ENCODE measurements around the gene NDUFS2.

The NDUFS2 gene

DNA sequence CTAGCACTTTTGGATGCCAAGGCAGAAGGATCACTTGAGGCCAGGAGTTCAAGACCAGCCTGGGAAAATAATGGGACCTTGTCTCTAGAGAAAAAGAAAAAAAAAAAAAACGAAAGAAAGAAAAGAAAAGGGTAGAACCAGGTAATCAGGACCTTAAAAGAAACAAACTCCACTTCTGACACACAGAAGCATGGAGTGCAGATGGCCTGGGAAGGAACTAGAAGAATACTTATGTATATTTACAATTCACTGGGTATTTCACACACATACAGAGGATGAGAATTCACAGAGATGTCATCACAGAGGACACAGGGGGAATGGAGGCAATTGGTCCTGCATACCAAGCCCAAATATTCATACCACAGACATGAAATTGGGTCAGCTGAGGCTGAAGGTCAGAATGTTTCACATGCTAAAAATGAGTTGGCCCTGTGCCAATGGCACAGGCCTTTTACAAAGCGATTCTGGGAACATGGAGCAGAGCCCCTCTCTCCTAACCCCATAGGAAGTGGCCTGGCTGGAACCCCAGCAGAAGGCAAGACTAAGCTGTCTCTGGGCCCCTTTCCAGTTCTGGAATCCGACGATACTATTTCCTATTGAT, 29.3 kb upstream of the NDUFS2 start:
- no peak for DNase-seq

DNA sequence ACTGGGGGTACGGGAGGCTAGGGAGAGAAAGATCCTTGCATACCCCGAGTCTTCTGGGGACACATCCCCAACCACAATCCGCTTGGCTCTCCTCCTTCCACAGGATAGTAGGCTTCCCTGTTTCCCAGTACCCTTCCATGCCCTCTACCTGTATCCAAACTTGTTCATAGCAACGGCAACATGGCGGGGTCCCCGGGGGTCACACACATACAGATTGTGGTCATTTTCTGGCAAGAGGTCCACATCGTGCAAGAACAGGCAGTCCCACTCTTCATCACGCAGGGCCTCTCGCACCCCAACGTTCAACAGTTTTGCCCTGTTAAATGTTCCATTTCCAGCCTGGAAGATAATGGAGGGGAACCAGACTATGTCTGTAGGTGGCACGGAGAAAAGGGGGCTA, 28.5 kb upstream of the NDUFS2 start:
- no peak for DNase-seq

DNA sequence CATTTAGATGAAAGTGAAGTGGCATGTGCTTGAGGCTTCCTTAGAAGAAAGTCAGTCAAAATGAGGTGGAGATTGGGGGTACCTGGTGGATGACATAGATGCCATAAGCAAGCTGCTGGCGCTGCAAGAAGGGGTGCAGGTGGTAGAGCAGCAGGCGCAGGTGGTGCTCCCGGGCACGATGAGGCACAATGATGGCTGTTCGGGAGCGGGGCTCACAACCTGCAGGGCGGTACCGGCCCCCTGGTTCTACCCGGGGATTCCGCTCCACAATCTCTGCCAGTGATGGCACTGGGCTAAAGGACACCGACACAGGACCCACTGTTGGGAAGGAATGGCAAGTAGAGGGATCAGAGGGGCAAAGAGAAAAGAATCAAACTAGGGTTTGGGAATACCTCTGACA, 27.3 kb upstream of the NDUFS2 start:
- DNase-seq, result no peak

DNA sequence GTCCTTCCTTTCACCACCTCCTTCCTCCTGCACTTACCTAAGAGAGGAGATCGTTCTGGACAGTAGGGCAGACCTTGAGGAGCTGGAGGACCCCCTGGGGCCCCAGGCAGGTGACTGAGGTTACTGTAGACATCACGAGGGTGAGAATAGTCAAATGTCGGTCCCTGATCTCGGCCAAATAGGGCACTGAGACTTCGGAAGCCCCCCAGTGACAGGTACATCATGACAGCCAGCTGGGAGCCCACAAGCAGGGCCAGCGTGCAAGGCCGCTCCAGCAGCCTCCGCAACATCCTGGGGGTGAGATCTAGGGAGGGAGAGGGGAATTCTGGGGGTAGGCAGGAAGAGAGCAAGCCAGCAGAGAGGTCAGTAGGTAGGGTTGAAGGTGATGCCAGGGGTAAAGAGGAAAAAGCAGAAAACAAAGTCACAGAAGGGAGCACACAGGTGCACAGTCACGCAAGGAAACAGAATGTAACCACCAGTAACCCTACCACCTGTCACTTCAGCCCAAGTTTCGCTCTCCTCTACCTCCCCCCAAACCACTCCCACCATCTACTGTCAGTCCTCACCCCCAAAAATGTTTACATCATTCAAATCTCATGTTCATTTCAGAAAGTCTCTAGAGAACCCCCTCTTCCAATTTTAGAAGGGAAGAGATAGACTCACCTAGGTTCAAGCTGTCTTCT, 26.3 kb upstream of the NDUFS2 start:
- peak; percentile 56 for DNase-seq

DNA sequence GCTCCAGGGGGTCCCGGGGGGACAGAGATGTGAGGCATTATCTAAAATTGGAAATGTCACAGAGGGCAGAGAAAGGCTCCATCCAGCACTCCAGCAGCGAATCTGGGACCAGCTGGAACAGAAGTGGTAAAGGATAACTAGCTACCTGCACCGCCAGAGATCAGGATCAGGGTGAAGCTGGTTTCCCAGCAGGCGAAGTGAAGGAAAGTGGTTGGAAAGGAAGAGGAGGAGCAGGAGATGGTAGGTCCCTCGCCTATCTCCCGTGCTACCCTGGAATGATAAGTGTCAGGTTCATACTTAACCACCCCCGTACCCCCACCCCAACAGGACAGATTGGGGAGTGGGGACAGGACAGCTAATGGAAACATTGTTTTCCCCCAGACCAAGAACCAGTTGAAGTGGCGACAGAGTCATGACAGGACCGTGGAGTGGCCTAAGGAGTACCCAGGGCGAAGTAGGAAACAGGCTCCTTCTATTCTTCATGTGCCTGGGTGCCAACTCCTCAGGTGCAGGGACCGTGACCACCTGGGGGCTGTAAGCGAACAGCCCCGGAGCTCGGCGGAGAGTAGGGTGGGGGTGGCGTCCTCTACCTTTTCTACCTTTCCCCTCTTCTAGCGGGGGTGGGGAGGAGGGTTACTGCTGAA, 25.6 kb upstream of the NDUFS2 start:
- DNase-seq, result no peak

DNA sequence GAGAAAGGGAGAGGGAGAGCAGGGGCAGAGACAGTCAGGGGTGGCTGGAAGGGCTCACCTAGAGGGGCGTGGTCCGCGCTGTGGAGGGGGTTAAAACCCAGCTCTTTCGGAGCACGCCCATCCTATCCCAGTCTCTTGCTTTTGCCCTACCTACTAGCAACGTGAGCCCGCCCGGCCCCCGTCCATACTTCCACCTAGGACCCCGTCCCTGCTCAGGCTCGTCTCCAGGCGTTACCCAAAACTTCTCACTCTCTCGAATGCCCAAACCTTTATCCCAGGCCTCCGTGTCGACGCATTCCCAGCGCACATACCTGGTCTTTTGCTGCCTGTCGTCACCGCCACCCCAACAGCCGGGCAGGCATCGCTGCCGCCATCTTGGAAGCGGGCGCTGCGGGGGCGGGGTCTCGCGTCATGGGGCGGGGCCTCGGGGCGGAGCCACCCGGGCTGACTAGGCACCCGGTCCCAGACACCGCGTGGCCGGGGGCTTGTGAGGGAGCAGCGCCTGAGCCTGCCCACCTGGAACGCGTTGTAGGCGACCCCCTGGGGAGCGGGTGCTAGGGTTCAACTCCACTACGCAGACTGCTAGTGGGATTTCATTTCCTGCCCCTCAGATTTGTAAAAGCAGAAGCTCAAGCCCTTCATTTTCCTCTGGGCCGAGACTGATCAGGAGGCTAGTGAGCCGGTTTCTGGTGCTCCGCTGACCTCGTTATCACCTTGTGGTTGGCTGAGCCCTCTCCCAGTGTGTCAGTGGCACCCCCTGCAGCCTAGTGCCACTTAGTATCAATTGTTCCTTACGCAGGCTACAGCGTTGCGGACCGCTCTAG, 24.8 kb upstream of the NDUFS2 start, which contains the start of gene B4GALT3:
Gene B4GALT3, minus strand, starts transcription at position 396 of the 824 bp plus-strand sequence. CDS start 1,447 bp downstream, outside the sequence.
- DNase-seq, result peak; percentile 91

DNA sequence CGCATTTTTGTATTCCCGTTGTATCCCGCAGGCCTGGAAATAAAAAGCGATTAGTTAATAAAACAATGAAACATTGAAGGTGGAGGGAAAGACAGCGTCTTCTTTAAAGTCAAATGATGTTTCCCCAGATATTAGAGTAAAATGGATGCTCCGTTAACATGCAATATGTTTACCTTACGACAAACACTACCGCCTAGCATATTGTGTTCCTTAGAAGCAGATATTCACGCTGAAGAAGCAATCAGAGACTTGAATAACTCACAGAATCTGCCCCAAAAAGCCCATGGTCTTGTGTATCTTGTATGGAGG, 24.3 kb upstream of the NDUFS2 start:
- DNase-seq, result no peak

DNA sequence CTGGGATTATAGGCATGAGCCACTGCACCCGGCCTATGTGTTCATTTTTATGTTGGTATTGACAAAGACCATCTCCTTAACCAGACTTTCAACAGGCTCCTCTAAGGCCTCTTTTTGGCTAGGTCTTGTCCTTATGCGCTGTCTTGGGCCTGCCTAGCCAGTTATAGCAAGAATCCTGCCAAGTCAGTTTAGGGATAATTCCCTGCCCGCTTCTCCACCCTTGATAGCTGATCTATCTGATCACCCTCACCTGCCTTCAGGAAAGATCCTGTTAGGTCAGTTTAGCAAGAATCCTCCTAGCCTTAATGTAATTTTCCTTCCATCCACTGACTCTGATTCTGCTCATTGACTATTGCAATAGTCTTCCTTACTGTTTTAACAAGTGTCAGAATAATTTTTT, 22.5 kb upstream of the NDUFS2 start:
- no peak for DNase-seq

DNA sequence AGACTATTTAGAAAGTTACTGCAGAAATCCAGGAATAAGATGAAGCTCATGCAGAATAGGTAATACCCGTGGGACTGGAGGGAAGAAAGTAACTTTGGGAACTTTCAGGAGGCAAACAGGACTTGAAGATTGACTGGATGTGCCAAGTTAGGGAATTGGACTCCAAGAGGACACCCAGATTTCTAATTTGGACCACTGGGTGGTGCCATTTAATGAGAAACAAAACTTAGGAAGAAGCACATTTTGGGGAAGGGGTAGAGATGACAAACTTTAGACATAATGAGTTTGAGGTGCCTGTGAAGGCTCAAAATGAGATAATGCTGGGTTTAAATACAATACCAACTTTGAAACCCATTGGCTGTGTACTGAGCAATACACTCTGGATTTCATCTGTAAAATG, 21.5 kb upstream of the NDUFS2 start:
- DNase-seq, result no peak

DNA sequence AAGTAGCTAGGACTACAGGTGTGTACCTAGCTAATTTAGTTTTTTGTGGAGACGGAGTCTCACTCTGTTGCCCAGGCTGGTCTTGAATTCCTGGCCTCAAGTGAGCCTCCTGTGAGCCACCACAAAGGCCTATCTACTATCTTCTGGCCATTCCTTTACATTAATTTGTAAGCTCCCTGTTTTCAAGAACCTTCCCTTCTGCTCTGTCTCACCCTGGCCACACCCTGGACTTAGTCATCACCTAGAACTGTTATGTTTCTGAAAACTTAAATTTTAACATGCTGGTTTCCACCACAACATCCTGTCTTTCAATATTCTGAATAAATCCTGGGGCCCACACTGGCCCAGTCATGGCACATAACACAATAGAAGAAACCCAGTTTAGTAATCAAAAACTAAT, 20.0 kb upstream of the NDUFS2 start:
- DNase-seq, result no peak

DNA sequence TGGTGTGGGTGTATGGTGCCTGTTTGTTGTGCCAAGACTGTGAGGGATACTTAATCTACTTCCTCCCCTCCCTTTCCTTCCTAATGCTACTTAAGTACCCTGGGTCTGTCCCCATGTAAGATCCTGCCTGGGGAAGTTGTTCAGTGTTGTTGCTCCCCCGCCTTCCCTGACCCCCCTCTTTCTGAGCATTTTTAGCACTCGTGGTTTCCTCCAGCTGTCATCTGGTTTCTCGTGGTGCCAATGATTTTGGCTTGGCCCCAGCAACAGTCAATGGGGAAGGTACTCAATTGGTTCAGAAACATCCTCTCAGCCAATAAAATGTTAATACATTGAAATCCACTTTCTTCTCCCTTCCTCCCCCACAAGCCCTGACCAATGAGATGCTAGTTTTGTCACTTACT, 16.9 kb upstream of the NDUFS2 start:
- peak; percentile 97 for DNase-seq

DNA sequence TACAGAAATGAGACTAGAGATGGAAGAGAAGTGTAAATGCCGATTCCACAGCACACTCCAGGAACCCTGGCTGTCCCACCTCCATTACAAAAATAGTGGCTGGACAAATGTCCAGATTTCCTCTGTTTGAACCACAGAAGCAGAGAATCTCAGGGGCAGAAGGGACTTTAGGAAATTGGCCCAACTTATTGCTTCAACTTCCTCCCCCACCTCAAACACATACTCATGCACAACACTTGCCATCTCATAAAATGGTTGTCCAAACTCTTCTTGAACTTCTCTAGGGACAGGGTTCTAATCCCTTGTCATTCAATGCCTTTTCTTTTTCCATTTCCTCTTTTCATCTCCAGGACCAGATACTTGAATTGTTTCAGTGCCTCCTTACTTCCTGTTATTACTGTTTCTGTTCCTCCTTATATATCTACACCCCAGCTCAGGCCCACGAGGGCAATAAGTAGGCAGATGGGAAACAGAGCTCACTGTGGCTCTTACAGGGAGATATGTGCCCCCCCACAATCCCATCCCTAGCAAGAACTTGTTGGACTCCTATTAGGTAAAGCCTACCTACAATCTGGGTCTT, 16.3 kb upstream of the NDUFS2 start:
- DNase-seq, result peak; percentile 67

DNA sequence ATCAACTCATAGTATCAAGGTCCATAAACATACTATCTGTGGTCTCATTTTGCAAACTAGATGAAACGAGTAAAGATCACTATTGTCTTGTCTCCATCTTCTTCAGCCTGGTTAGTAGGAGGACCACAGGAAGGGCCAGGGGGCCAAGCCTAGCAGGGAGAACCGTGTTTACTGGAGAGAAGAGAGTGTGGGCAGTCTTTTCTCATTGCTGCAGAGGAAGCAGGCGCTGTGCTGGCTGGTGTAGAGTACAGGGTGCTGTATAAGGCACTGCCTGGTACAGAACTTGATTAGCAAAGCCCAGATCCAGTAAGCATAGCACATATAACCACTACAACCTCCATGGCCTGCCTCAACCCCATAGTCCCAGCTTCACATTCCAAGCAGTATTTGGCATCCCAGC, 14.9 kb upstream of the NDUFS2 start:
- no peak for DNase-seq

DNA sequence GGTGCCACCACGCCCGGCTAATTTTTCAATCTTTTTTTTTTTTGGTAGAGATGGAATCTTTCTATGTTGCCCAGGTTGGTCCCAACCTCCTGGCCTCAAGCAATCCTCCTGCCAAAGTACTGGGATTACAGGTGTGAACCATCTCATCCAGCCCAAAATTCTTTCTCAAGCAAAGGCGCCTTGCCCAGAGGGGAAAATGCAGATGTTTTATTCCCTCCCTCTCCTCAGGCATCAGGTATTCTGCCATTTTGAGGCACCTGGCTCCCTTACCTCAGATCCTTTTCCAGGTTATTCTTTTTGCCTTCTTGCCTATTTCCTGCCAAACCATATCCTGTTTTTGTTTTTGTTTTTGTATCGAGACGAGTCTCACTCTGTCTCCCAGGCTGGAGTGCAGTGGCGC, 13.8 kb upstream of the NDUFS2 start:
- no peak for DNase-seq

DNA sequence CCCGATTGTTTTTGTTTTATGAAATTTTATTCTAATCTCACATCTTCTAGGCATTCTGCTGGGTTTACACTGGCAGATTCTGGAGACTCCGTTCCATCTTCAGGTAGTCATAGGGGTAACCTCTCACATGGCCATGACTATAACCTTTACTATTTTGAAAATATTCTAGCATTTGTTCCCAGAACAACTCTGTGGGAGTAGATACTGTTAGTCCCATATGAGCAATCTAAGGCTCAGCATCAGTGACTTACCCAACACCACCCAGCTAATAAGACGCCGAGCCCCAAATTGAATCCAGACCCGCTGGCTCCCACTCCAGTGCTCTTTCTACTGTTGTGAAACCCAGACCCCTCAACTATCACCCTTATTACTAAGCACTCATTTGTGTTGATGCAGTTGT, 13.1 kb upstream of the NDUFS2 start:
- no peak for DNase-seq

DNA sequence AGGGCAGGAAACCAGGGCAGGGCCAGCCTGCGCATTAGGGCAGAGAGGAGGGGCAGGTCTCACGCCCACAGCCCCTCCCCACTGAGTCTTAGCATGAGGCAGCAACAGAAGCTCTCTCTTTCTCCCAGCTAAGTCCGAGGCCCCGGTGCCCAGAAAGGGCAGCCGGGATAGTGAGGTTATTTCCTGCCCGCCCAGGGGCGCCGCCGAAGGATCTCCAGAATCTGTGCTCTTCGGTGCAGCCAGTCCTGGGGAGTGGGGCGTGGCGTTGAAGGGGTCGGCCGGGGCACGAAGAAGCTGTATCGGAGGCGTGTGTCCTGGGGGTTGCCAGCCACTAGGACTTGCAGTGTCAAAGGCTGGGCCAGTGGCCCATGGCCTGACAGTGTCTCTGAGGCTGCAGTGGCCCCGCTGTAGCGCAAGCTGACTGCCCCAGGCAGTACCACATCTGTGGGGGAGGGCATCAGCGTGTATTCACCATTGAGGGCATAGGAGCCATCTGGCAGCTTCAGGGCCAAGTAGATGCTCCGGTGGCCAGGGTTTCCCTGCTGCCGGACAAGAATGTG, 11.1 kb upstream of the NDUFS2 start:
- DNase-seq, result peak; percentile 26

DNA sequence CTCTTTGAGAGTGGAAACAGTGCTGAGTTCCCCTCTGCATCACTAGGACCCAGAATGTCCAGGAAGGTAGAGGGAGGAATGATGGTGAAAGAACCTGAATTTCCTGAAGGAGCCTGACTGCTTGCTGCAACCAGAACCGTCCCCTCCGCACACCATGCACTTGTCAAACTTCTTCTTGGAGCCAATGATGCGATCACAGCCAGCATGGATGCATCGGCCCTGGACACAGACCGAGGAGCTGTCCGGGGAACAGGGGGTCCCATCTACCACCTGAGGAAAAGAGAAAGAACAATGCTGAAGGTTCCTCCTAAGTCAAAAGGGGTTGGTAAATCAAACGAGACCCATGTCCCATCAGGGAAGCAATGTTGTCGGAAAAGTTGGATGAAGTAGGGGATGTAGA, 10.2 kb upstream of the NDUFS2 start:
- DNase-seq, result no peak

DNA sequence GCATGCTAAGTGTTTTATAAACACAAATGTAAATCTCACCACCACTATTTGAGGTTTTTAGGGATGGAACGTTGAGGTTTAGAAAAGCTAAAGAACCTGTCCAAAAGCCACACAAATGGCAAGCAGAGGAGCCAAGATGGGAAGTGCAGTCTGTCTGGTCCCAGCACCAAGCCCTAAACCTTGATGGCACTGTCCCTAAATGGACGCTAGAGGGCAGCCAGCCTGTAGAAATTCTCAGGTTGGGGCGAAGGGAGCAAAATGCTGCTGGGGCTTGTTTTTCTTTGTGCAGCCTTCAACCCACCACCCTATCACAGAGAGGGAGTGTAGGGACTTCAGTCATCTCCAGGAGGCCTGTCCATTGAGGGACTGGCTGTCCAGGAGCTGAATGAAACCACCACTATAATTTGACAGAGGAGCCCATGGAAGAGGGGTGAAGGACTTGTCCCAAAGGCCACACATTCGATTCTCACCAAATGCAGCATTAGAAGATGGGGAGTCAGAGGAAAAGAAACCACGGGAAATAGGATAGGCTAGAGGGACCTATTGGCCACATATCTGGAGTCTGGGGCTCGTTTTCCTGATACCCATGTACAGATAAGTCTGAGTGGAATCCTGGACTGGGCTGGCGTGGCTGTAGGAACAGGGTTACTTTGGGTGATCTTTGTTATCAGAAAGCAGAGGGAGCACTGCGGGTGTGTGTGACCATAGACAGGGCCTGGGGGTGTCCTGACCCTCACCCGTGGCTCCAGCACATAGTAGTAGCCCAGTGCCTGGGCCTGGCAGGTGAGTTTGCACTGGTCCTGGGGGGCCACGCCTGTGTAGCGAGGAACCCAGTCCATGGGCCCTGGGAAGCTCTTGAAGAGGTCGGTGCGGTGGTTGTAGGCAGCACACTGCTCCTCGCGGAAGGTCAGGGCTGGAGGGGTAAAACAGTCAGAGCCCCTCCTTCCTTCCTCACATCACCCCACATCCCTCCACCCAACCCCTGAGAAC, 9.4 kb upstream of the NDUFS2 start:
- DNase-seq, result peak; percentile 87

DNA sequence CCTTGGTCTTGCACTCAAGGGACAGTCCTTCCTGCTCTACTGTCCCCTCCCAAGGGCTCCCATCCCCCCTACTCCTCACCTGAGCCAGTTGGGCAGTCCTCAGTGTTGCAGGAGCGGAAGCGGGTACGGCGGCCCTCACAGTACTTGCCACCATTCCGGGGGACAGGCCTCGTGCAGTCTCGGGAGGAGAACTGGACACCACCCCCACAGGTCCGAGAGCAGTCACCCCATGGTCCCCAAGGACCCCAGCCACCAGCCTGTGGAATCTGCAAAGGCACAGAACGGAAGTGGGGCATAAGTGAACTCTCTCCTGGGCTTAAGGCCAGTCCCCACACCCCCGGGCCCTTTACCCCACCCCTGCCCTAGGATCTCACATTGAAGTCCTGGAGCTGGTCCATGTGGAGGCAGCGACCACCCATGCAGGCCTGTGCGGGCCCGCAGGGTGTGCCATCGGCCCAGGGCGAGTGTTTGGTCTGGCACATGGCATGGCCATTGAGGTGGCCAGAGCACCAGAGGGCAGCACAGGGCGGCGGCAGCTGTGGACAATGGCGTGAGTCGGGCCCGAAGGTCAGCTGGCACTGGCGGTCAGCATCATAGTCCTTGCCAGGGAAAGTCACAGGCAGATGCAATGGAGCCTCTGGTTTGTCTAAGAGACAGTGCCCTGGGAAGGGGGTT, 8.5 kb upstream of the NDUFS2 start:
- no peak for DNase-seq

DNA sequence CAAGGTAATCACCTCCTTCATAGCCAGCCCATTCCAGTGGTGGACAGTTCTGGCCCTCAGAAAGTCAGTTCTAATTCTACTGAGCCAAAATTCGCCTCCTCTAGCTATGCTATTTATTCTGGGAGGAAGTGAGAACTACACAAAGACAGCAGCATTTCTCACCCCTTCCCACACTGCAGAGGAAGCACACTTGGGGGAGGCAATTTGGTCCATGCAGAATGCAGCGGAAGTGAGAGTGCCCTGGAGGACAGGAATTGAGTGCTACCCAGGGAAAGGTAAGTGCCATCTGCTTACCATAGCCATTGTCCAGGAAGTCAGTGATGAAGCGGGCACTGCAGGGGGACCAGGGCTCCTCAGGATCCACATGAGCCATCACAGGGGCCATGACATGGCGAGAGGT, 7.0 kb upstream of the NDUFS2 start:
- no peak for DNase-seq

DNA sequence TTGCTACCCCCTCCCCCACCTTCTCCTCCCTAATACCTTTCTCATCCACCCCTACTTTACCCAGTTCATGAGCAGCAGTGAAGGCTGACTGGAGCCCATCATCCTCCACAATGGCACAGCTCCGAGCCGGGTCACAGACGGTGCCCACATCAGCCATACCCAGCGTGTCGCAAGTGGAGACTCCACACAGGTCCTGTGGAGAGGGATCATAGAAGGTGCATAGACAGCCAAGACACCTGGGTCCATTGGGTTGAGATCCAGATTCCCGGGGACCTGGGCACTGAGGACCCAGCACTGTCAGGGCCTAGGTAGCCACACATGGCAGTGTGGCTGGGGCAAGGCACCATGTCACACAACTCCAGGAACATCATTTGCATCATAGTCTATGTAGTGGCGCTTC, 6.1 kb upstream of the NDUFS2 start:
- DNase-seq, result no peak
